Right lung (tissue), 5 donors: Measurements from ENCODE around the gene IQSEC1. TPM values are rescaled to one million over a fixed set of nuclear protein-coding genes. Genes with fewer than 3 reads are reported as not detected.

Experiments
- DNase-seq, 2 donors: peaks; one replicate each; pipeline ENCODE4 v3.0.0-alpha.2; 2013
- polyA plus RNA-seq, 5 donors: library from polyadenylated mRNA; unstranded; fragments of 120-200 nt; gene quantifications; one replicate each; pipeline versions ENCODE4 v1.2.1 to v1.2.3, GENCODE V29; 2013; ENCODE audit warnings: inconsistent platforms in 1 of 5, low replicate concordance in 1 of 5; ENCODE audit not compliant: insufficient read length in 5 of 5, insufficient read depth in 1 of 5

Gene IQSEC1
- polyA plus RNA-seq, 5 donors, result 21.7 to 31.2 (median 29.6) TPM

DNA sequence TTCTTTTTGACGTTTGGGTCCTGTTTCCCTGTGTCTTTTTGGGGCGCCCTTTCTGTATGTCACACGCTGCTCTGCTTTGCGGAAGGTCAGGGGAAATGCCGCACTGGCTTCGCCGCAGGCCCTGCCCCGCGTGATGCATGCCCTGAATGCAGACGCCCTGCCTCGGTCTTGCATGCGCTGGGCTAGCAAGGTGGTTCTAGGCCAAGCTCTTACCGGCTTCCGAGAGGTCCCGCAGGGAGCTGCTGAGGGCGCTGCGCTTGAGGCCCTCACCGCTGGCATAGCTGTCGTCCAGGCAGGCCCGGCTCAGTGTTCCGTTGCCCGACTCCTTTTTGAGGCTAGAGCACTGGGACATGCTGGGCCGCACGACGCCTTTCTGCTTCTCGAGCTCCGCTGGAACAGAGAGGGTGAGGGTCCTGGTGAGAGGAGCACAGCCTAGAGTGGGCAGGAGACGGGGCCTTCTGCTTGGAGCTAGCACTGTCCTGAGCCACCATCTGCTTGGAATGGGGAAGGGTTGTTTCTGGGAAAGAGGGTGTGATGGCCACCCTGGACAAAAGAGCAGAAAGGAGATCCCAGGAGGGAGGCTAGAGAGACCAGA is 165.0 kb downstream of the IQSEC1 start:
- no peak for DNase-seq

- no peak for DNase-seq
Observed at GRCh38 chr3:12907729-12908128, 165.5 kb downstream of the IQSEC1 start.

- no peak for DNase-seq
Observed at GRCh38 chr3:12907296-12907695, 165.9 kb downstream of the IQSEC1 start.

- DNase-seq, result no peak
Observed at GRCh38 chr3:12906916-12907290, 166.3 kb downstream of the IQSEC1 start.

- DNase-seq, result no peak
Observed at GRCh38 chr3:12906141-12906915, 166.9 kb downstream of the IQSEC1 start.

- no peak for DNase-seq
Observed at GRCh38 chr3:12905316-12906071, 167.7 kb downstream of the IQSEC1 start.

GRCh38 chr3:12904951-12905315 is 168.3 kb downstream of the IQSEC1 start:
- no peak for DNase-seq

DNA sequence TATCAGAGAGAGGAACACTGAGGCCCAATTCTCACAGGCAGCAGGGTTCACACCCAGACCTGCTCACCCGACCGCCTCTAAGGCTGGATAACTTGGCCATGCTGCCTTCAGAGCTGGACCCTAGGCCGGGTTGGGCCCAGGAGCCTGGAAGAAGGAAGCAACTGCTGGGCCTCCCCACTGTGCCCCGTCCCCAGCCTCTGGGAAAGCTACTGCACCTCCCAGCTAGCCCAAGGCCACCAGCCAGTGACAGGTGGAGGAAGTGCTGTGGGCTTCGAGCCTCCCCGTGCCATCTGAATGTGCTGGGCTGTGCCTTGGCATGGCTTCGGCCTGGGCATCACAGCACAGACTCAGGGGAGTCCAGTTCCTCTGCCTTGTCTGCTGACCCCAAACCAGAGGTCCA is 169.3 kb downstream of the IQSEC1 start:
- DNase-seq, result no peak

GRCh38 chr3:12903000-12903800 is 170.0 kb downstream of the IQSEC1 start:
- no peak for DNase-seq

GRCh38 chr3:12902181-12902999 is 170.8 kb downstream of the IQSEC1 start:
- no peak for DNase-seq

- DNase-seq, result no peak
Observed at GRCh38 chr3:12901623-12902045, 171.6 kb downstream of the IQSEC1 start.

DNA sequence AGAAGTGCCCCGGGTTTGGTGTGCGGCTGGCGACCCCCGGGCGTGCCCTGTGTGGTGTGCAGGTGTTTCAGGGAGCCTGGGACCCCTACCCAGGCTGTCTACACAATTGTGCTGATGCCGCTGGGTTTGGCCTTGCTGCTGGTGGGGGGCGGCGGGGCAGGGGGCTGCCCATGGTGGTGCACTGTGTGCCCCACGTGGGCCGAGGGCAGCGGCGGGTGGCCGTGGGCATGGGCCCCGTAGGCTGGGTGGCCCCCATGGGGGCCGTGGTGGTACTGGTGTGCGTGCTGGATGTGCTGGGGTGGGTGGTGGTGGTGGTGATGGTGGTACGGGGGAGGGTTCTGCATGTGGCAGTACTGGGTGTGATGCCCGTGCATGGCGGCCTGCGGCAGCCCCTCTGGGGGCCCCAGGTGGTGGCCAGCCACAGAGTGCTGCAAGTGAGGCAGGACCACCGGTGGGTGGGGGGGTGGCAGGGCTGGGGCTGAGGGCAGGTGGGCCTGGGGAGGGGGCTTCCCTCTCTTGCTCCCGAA is 172.3 kb downstream of the IQSEC1 start:
- DNase-seq, result no peak

- DNase-seq, result no peak
Observed at GRCh38 chr3:12898965-12899755, 174.1 kb downstream of the IQSEC1 start.

GRCh38 chr3:12898290-12898964 is 174.8 kb downstream of the IQSEC1 start:
- DNase-seq, result no peak

GRCh38 chr3:12897381-12898289 is 175.6 kb downstream of the IQSEC1 start:
- DNase-seq, result no peak

DNA sequence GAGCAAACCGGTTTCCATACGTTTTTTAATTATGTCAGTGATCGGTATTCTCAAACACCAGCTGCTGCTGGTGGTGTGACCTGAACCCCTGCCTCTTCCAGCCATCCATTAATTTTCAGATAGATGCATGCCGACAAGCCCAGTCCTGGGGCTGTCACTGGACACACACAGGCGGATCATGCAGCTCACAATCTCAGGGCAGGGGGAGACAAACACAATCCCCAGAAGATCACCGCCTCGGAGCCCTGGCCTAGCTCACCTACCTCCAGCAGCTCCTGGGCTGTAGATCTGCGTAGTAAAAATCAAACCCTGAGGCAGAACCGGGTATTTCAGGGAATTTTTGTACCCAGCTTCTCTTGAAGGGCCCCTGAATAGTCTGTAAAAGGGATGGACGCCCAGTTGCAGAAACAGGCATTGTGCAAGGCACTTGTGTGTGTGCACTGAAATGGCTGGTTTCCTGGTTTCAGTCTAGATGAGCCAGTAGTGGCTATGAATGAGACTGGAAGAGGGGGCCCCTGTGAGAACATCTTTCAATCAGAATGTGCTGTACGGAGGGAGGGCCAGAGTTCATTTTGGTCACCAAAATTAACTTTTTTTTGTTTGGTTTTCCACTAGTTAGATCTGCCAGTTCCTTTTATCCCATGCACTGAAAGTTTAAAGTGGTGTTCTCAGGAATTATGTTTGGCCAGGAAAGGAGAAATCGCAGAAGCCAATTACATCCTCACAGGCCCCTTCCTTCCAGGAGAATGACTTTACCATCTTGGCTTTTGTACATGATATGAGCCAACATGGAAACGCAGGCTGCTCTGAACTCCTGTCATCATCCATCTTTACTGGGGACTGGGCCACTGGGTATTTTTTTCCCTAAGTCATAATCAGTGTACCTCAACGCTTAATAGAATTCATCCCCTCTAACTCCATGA is 176.9 kb downstream of the IQSEC1 start:
- no peak for DNase-seq

DNA sequence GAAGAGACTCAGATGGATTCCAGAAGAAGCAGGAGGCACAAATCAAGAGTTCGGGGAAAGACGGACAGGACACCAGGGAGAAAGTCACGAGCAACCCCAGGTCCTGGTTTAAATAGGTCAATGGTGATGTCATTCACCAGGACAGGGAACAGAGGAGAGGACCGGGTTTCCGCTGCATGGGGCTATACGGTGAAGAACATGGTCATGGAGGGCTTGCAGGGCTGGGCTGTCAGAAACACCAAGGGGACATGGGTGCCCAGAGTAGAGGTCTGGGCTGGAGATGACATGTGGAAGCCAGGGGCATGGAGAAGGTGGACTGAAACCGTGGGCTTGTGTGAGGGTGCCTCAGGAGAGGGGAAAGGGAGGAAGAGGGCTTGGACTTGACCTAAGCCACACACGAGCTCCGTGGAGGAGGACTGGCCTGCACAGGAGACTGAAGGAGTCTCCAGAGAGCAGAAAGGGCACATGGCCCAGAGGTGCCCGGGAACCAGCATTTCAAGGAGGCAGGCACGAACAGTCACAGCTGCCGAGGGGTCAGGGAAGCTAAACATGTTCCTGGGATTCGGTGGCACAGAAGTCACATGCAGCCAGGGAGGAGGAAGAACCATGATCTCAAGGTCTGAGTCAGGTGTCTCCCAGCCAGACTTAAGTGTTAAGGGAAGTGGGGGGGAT is 177.7 kb downstream of the IQSEC1 start:
- no peak for DNase-seq
